Activated CD8-positive, alpha-beta T cell treated with anti-CD3 and anti-CD28 coated beads, Interleukin-2, amount 10 ng/mL, durations not matched to agents 7 days and 5 days (primary cell): ENCODE data around the gene A4GALT. TPM values are rescaled to one million over a fixed set of nuclear protein-coding genes. Genes with fewer than 3 reads are reported as not detected.
"Not testable (repeated sequence)": the region's sequence is repeated elsewhere in the genome, so short reads cannot be mapped to it uniquely, and the experiment has no call there.

ENCODE experiments used
- ATAC-seq: fragments of 150-1000 bp; cut with Tn5 transposase; one replicate; pipeline ENCODE4 v1.10.0; 2021; ENCODE audit warnings: moderate library complexity
- CTCF ChIA-PET: fragments of 350-600 bp; sonication (Branson Sonifier 250); formaldehyde crosslinking; loops from one replicate; lab custom pipeline; 2021; ENCODE audit warnings: antibody characterized with exemption; lab: Charles Lee
- POLR2A ChIA-PET: fragments of 350-600 bp; sonication (Branson Sonifier 250); formaldehyde crosslinking; loops from one replicate; lab custom pipeline; 2021; ENCODE audit warnings: antibody characterized with exemption; lab: Charles Lee
- DNase-seq: peaks from one replicate; pipeline ENCODE4 v3.0.0-alpha.2; 2020
- H3K27ac Mint-ChIP-seq: one replicate; pipeline ENCODE4 v1.8.0; 2021; ENCODE audit warnings: mild to moderate bottlenecking, mixed read lengths
- H3K27me3 Mint-ChIP-seq: one replicate; pipeline ENCODE4 v1.8.0; 2021; ENCODE audit warnings: low read depth, mixed read lengths
- H3K36me3 Mint-ChIP-seq: one replicate; pipeline ENCODE4 v1.8.0; 2021; ENCODE audit warnings: low read depth, mixed read lengths
- H3K4me1 Mint-ChIP-seq: one replicate; pipeline ENCODE4 v1.8.0; 2021; ENCODE audit warnings: low read depth, mixed read lengths
- H3K4me3 Mint-ChIP-seq: one replicate; pipeline ENCODE4 v1.8.0; 2021; ENCODE audit warnings: mild to moderate bottlenecking, mixed read lengths
- H3K9me3 Mint-ChIP-seq: one replicate; pipeline ENCODE4 v1.8.0; 2022; ENCODE audit warnings: mixed read lengths; ENCODE audit not compliant: insufficient read depth
- total RNA-seq, 2 experiments: library from RNA; stranded (reverse); gene quantifications; one replicate each; pipeline ENCODE4 v1.2.3, GENCODE V29; 2021

A4GALT gene
- total RNA-seq, 2 experiments from 2014 or later = 0.16 TPM; not detected in 1

DNA sequence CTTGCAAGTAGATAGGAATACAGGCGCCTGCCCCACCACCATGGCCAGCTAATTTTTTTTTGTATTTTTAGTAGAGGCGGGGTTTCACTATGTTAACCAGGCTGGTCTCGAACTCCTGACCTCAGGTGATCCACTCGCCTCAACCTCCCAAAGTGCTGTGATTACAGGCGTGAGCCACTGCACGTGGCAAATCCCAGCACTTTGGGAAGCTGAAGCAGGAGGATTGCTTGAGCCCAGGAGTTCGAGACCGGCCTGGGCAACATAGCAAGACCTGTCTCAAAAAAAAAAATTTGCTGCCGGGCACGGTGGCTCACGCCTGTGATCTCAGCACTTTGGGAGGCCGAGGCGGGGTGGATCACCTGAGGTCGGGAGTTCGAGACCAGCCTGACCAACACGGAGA lies 34.5 kb upstream of the A4GALT start:
- H3K36me3 Mint-ChIP-seq, H3K27ac Mint-ChIP-seq, H3K27me3 Mint-ChIP-seq, ATAC-seq, H3K9me3 Mint-ChIP-seq, H3K4me3 Mint-ChIP-seq, DNase-seq, CTCF ChIA-PET, H3K4me1 Mint-ChIP-seq: not testable (repeated sequence)
- POLR2A ChIA-PET = interaction anchor here (0.6 kb wide), 1 partner anchor 30 kb away, joined by 3 read pairs; no protein-coding TSS in a partner anchor

DNA sequence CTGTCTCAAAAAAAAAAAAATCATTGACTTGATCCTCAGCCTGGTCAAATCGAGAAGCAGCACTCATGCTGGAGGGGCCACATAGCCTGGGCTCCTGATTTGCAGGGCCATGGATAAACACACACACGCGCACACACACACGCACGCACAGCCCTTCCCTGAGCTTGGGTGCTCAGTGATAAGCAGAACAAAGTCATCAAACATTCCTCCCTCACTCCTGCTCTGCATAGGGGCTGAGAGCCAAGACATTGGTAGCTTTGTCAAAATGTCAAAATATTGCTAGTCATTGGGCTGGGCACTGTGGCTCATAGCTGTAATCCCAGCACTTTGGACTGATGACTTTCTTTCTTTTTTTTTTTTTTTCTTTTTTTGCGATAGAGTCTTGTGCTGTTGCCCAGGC lies 34.0 kb upstream of the A4GALT start:
- no peaks in the 10 kb centered on the region for H3K4me1 Mint-ChIP-seq
- ATAC-seq (no peak), DNase-seq (no peak)
- no peaks in the 10 kb centered on the region for H3K9me3 Mint-ChIP-seq
- no peak overlapping the region for H3K4me3 Mint-ChIP-seq
- H3K36me3 Mint-ChIP-seq = no peaks in the 10 kb centered on the region
- POLR2A ChIA-PET = no interaction called here
- H3K27me3 Mint-ChIP-seq = no peaks in the 10 kb centered on the region
- H3K27ac Mint-ChIP-seq = no peak overlapping the region
- CTCF ChIA-PET = no interaction called here

DNA sequence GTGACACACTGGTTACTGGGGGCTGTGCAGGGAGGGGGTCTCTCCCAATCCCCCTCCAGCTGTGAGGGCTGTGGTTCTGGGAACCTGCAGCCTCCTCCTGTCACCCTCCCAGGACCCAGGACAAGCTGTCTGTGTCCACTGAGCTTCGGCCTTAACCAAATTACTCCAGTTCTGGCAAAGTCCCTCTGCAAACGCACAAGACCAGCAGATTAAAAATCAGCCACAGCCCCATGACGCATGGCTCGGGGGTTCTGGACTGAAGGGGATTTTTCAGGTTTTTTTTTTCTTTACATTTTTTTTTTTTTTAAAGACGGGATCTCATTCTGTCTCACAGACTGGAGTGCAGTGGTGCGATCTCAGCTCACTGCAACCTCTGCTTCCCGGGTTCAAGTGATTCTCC lies 32.2 kb upstream of the A4GALT start:
- Mint-ChIP-seq H3K4me1 (no peaks in the 10 kb centered on the region), H3K27ac (no peak overlapping the region), H3K9me3 (no peaks in the 10 kb centered on the region), H3K27me3 (no peaks in the 10 kb centered on the region), H3K4me3 (no peak overlapping the region), H3K36me3 (no peaks in the 10 kb centered on the region)
- DNase-seq (no peak), ATAC-seq (no peak)
- POLR2A ChIA-PET = no interaction called here
- CTCF ChIA-PET = no interaction called here

DNA sequence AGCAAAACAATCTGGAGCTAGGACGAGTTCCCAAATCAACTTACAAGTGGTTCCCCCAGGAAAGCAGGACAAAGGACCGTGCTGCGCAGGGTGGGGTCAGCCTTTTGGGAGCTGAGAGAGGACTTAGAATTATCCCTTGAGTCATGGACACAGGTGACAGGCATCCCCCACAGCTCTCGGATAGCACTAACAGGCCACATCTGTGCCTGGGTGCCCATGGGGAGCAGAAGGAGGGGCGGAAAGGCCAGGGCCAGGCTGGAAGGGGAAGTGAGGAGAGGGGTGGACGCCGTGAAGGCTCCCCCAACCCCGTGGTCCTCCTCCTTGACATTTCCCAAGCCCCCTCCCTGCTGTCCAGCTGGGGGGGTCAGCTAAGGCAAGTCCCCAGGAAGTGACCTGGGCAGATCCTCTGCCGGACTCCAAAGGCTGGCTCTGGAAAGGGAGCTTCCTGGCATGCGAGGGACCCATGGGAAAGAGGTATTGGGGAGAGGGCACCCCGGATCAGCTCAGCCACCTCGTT lies 31.6 kb upstream of the A4GALT start:
- DNase-seq = no peak
- Mint-ChIP-seq H3K9me3 (no peaks in the 10 kb centered on the region), H3K27me3 (no peaks in the 10 kb centered on the region), H3K36me3 (no peaks in the 10 kb centered on the region), H3K4me1 (no peaks in the 10 kb centered on the region), H3K27ac (no peak overlapping the region), H3K4me3 (no peak overlapping the region)
- ATAC-seq = no peak
- POLR2A ChIA-PET = no interaction called here
- CTCF ChIA-PET = no interaction called here

DNA sequence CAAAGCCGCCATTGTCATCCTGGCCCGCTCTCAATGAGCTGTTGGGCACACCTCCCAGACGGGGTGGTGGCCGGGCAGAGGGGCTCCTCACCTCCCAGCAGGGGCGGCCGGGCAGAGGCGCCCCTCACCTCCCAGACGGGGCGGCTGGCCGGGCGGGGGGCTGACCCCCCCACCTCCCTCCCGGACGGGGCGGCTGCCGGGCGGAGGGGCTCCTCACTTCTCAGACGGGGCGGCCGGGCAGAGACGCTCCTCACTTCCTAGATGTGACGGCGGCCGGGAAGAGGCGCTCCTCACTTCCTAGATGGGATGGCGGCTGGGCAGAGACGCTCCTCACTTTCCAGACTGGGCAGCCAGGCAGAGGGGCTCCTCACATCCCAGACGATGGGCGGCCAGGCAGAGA lies 29.8 kb upstream of the A4GALT start:
- ATAC-seq, H3K4me1 Mint-ChIP-seq, DNase-seq, H3K27me3 Mint-ChIP-seq, H3K9me3 Mint-ChIP-seq, H3K27ac Mint-ChIP-seq, CTCF ChIA-PET, H3K36me3 Mint-ChIP-seq, H3K4me3 Mint-ChIP-seq, POLR2A ChIA-PET: not testable (repeated sequence)

DNA sequence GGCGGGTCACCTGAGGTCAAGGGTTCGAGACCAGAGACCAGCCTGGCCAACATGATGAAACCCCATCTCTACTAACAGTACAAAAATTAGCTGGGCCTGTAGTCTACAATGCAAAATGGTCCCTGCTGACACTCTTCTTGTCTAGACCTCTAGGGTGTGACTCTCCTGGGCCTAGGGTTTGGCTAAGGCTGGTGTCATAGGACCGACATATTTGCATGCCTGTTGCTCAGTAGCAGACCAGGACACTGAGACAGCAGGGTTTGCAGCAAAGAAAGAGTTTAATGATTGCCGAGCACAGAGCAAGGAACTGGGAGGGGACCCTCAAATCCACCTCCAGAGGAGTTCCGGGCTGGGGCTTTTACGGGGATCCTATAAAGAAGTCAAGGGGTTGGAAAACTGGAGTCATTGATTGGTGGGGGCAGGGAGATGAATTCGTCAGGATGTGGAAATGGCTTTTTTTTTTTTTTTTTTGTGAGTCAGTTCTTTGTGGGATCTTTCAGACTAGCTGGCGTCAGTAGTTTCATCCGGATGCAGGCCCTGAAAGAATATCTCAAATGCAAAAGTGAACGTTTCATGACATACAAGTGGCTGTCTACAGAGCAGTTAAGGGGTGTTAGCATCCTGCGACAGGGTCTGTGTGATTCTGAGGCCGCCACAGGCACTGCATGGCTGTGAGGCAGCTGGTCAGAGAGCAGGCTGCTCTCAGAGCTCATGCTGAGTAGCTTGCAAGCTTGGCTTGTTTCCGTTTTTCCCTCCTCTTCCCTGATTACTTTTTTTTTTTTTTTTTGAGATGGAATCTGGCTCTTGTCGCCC lies 27.2 kb upstream of the A4GALT start:
- Mint-ChIP-seq H3K9me3 (no peaks in the 10 kb centered on the region), H3K4me1 (no peaks in the 10 kb centered on the region), H3K27me3 (no peaks in the 10 kb centered on the region), H3K4me3 (no peak overlapping the region), H3K36me3 (no peaks in the 10 kb centered on the region), H3K27ac (no peak overlapping the region)
- ChIA-PET POLR2A (no interaction called here), CTCF (no interaction called here)
- no peak for DNase-seq
- ATAC-seq = no peak

DNA sequence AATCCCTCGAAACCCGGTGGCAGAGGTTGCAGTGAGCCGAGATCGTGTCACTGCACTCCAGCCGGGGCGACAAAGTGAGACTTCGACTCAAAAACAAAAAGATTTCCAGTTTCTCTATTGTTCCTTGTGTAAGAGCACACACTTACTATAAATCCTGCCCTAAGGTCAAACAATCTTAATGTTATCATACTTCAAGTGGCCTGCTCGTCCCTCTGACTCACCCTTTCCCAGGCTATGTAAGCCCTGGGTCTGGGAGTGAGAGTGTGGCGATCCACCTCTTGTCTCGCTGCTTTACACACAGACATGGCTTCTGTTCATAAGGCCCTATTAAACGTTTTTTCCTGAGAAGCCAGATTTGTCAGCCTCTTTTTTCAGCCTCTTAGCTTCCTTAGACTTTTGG lies 24.4 kb upstream of the A4GALT start:
- DNase-seq (no peak), ATAC-seq (no peak)
- CTCF ChIA-PET = no interaction called here
- POLR2A ChIA-PET = no interaction called here
- Mint-ChIP-seq H3K27ac (no peak overlapping the region), H3K27me3 (no peaks in the 10 kb centered on the region), H3K4me1 (peaks cover 3% of the 10 kb centered on the region), H3K9me3 (no peaks in the 10 kb centered on the region), H3K36me3 (no peaks in the 10 kb centered on the region), H3K4me3 (no peak overlapping the region)

DNA sequence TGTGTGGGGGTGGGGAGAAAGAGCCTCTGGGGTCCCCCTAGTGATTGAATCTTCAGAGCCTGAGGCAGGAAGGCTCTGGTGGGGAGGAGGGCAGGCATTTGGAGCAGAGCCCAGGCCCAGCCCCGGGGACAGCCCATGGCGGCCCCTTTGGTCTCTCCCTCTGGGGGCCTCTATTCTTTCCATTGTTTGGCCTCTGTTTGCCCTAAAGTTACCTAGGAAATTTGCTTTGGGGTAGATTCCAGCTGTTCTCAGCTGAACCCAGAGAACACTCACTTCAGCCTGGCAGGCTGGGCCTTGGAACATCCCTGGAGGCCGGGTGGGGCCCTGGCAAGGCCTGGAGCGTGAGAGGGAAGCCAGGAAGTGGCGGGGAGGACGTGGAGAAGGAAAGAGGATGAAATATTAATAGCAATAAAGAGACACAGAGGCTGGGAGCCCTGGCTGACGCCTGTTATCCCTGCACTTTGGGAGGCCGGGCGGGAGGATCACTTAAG lies 22.9 kb upstream of the A4GALT start:
- DNase-seq (no peak), ATAC-seq (no peak)
- ChIA-PET POLR2A (no interaction called here), CTCF (no interaction called here)
- Mint-ChIP-seq H3K27me3 (no peaks in the 10 kb centered on the region), H3K36me3 (no peaks in the 10 kb centered on the region), H3K9me3 (no peaks in the 10 kb centered on the region), H3K27ac (no peak overlapping the region), H3K4me1 (peaks cover 3% of the 10 kb centered on the region), H3K4me3 (no peak overlapping the region)

DNA sequence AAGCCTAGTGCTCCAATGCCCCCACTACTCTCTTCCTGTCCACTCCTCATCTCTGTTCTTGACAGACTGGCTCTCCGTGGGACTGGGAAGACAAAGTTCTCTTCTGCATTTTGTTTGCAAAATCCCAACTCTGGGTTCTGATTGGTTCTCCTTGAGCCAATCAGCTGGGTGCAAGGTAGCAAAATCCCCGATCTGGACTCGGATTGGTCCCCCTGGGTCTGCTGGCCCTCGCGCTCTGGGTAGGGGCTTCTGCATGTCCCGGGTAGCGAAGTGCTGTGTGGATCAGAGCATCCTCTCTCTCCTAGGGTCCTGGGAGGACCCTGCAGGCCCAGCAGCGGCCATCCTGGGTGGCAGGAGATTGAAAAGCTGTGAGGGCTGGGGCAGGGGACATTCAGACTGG lies 22.3 kb upstream of the A4GALT start:
- ATAC-seq = no peak
- CTCF ChIA-PET = no interaction called here

DNA sequence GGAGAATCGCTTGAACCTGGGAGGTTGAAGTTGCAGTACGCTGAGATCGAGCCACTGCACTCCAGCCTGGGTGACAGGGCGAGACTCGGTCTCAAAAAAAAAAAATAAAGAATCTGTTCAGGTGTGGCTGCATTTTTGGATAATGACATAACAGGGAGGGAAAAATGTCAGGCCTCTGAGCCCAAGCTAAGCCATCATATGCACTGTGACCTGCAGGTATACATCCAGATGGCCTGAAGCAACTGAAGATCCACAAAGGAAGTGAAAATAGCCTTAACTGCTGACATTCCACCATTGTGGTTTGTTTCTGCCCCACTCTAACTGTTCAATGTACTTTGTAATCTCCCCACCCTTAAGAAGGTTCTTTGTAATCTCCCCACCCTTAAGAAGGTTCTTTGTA lies 19.6 kb upstream of the A4GALT start:
- H3K4me1 Mint-ChIP-seq, DNase-seq, H3K4me3 Mint-ChIP-seq, H3K36me3 Mint-ChIP-seq, H3K27ac Mint-ChIP-seq, POLR2A ChIA-PET, H3K9me3 Mint-ChIP-seq, ATAC-seq, CTCF ChIA-PET, H3K27me3 Mint-ChIP-seq: not testable (repeated sequence)

More for the DNA sequence above, 22.3 kb upstream of the A4GALT start:
- Mint-ChIP-seq H3K4me3 (no peak overlapping the region), H3K27me3 (no peaks in the 10 kb centered on the region), H3K27ac (no peak overlapping the region), H3K9me3 (no peaks in the 10 kb centered on the region), H3K4me1 (peaks cover 3% of the 10 kb centered on the region), H3K36me3 (no peaks in the 10 kb centered on the region)
- DNase-seq = no peak
- POLR2A ChIA-PET = no interaction called here

DNA sequence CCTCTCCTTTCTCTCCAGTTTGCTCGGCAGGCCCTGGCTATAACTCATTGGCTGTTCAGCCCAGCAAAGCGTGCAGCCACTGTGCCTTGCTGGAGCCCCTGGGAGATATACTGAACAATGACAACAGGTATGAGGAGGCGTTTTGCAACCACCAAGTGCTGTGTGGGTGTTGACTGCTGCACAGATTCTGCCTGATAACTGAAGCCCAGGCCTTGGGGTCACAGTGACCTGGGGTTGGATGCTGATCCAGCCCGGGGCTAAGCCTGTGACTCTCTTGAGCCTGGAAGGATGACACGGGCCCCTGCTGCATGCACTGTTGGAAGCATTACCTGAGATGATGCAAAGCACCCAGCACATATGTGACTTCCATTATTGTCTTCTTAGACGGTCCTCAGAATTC lies 13.7 kb upstream of the A4GALT start:
- H3K9me3 Mint-ChIP-seq = no peaks in the 10 kb centered on the region
- no peaks in the 10 kb centered on the region for H3K36me3 Mint-ChIP-seq
- DNase-seq = no peak
- no peak for ATAC-seq
- H3K27me3 Mint-ChIP-seq = peaks cover 3% of the 10 kb centered on the region
- H3K27ac Mint-ChIP-seq = no peak overlapping the region
- CTCF ChIA-PET = no interaction called here
- no peaks in the 10 kb centered on the region for H3K4me1 Mint-ChIP-seq
- POLR2A ChIA-PET = no interaction called here
- no peak overlapping the region for H3K4me3 Mint-ChIP-seq

DNA sequence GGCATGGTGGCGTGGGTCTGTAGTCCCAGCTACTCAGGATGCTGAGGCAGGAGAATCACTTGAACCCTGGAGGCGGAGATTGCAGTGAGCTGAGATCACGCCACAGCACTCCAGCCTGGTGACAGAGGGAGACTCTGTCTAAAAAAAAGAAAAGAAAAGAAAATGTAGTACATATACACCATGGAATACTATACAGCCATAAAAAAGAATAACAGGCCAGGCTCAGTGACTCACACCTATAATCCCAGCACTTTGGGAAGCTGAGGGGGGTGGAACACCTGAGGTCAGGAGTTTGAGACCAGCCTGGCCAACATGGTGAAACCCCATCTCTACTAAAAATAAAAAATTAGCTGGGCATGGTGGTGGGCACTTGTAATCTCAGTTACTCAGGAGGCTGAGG lies 12.7 kb upstream of the A4GALT start:
- H3K27ac Mint-ChIP-seq, POLR2A ChIA-PET, DNase-seq, ATAC-seq, H3K4me1 Mint-ChIP-seq, H3K4me3 Mint-ChIP-seq, H3K36me3 Mint-ChIP-seq, CTCF ChIA-PET, H3K27me3 Mint-ChIP-seq, H3K9me3 Mint-ChIP-seq: not testable (repeated sequence)
